Lung (tissue), 16 donors: ENCODE measurements around the gene ATXN1L. TPM values are rescaled to one million over a fixed set of nuclear protein-coding genes. Genes with fewer than 3 reads are reported as not detected.

ENCODE experiments used
- ATAC-seq: fragments of 200-7000 bp; cut with Tn5 transposase; one replicate; pipeline ENCODE4 v1.9.1; 2020; ENCODE audit warnings: moderate number of reproducible peaks; ENCODE audit not compliant: insufficient read depth, low FRiP score
- DNase-seq, 3 donors: peaks; one replicate each; pipeline ENCODE4 v3.0.0-alpha.2; 2013 to 2017
- H3K27ac ChIP-seq, 2 donors: one replicate each; pipeline ENCODE4 v1.5.1; 2013; ENCODE audit warnings: mild to moderate bottlenecking in 2 of 2, moderate library complexity in 2 of 2, control low read depth in 1 of 2, inconsistent platforms in 1 of 2, low read depth in 1 of 2, low read length in 1 of 2
- H3K27me3 ChIP-seq, 3 donors: one replicate each; pipeline ENCODE4 v1.5.1; 2013; ENCODE audit warnings: low read length in 2 of 3; ENCODE audit not compliant: control insufficient read depth in 3 of 3, insufficient read depth in 3 of 3
- H3K36me3 ChIP-seq, 4 donors: one replicate each; pipeline ENCODE4 v1.5.1; 2013; ENCODE audit warnings: low read length in 4 of 4, mild to moderate bottlenecking in 1 of 4, moderate library complexity in 1 of 4; ENCODE audit not compliant: control insufficient read depth in 4 of 4, insufficient read depth in 4 of 4
- H3K4me1 ChIP-seq, 5 donors: one replicate each; pipeline ENCODE4 v1.5.1; 2013; ENCODE audit warnings: low read length in 5 of 5, mild to moderate bottlenecking in 2 of 5, moderate library complexity in 1 of 5; ENCODE audit not compliant: control insufficient read depth in 5 of 5, insufficient read depth in 5 of 5
- H3K4me3 ChIP-seq: one replicate; pipeline ENCODE4 v1.5.1; 2013; ENCODE audit warnings: mild to moderate bottlenecking, control low read depth, moderate library complexity
- H3K9ac ChIP-seq, 2 donors: one replicate each; pipeline ENCODE4 v1.5.1; 2013; ENCODE audit warnings: low read length in 2 of 2, control low read depth in 1 of 2; ENCODE audit not compliant: insufficient read depth in 1 of 2
- H3K9me3 ChIP-seq, 4 donors: one replicate each; pipeline ENCODE4 v1.5.1; 2013; ENCODE audit warnings: low read length in 3 of 4, mild to moderate bottlenecking in 1 of 4, moderate library complexity in 1 of 4; ENCODE audit not compliant: control insufficient read depth in 4 of 4, insufficient read depth in 3 of 4
- WGBS, 2 donors: extraction: QIAGEN DNeasy Blood & Tissue Kit; methylation state at CpG; one replicate each; pipeline ENCODE4 v1.1.7; 2013; 5-methylcytosine and 5-hydroxymethylcytosine counted together
- long read RNA-seq, 5 donors: transcript quantifications; one replicate each; lab custom pipeline, GENCODE V29; 2026
- polyA plus RNA-seq, 2 donors: library from polyadenylated mRNA; stranded (reverse); fragments of 200-250 nt; gene quantifications; one replicate each; pipeline ENCODE4 v1.2.1, GENCODE V29; 2013
- total RNA-seq, 2 donors: library from RNA; depleted of rRNA in 1 of 2; stranded (reverse); fragments of >200 nt in 1 of 2; gene quantifications; one replicate each; pipeline ENCODE4 v1.2.1, GENCODE V29; 2014 to 2021
- TF ChIP-seq, protein P1 (sequence below): IDR thresholded peaks from 2 replicates; pipeline ENCODE4 v1.5.1; 2012; ENCODE audit warnings: mild to moderate bottlenecking; ENCODE audit errors: control extremely low read depth, extremely low read depth
- donor health status: control.
- donor health status: control.
- donor health status: Bipolar disorder and iron deficiency.
- donor health status: healthy.
- donor health status: DM: yes; HTN: yes; CAD: no.

The ATXN1L gene, protein sequence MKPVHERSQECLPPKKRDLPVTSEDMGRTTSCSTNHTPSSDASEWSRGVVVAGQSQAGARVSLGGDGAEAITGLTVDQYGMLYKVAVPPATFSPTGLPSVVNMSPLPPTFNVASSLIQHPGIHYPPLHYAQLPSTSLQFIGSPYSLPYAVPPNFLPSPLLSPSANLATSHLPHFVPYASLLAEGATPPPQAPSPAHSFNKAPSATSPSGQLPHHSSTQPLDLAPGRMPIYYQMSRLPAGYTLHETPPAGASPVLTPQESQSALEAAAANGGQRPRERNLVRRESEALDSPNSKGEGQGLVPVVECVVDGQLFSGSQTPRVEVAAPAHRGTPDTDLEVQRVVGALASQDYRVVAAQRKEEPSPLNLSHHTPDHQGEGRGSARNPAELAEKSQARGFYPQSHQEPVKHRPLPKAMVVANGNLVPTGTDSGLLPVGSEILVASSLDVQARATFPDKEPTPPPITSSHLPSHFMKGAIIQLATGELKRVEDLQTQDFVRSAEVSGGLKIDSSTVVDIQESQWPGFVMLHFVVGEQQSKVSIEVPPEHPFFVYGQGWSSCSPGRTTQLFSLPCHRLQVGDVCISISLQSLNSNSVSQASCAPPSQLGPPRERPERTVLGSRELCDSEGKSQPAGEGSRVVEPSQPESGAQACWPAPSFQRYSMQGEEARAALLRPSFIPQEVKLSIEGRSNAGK
- total RNA-seq (10 to 100 TPM; 25.1 to 25.7 TPM), polyA plus RNA-seq (10 to 100 TPM in 1 of 2 donors, 1 to 10 TPM in 1; 7.3 to 12.0 TPM)
- long read RNA-seq, donor 1, full-length matches to known transcripts, result 14 of 14 reads
- long read RNA-seq, donor 1, partial matches to known transcripts, result 0 of 14 reads
- long read RNA-seq, donor 1, other reads (novel, unspliced or antisense), result 0 of 14 reads
- long read RNA-seq, donor 2, full-length matches to known transcripts, result 4 of 4 reads
- long read RNA-seq, donor 2, partial matches to known transcripts, result 0 of 4 reads
- long read RNA-seq, donor 2, other reads (novel, unspliced or antisense), result 0 of 4 reads
- long read RNA-seq, donor 3, full-length matches to known transcripts, result 3 of 3 reads
- long read RNA-seq, donor 3, partial matches to known transcripts, result 0 of 3 reads
- long read RNA-seq, donor 3, other reads (novel, unspliced or antisense), result 0 of 3 reads
- long read RNA-seq, donor 4, full-length matches to known transcripts, result 6 of 11 reads
- long read RNA-seq, donor 4, partial matches to known transcripts, result 5 of 11 reads
- long read RNA-seq, donor 4, other reads (novel, unspliced or antisense), result 0 of 11 reads
- long read RNA-seq, donor 5, full-length matches to known transcripts, result 15 of 21 reads
- long read RNA-seq, donor 5, partial matches to known transcripts, result 6 of 21 reads
- long read RNA-seq, donor 5, other reads (novel, unspliced or antisense), result 0 of 21 reads

DNA sequence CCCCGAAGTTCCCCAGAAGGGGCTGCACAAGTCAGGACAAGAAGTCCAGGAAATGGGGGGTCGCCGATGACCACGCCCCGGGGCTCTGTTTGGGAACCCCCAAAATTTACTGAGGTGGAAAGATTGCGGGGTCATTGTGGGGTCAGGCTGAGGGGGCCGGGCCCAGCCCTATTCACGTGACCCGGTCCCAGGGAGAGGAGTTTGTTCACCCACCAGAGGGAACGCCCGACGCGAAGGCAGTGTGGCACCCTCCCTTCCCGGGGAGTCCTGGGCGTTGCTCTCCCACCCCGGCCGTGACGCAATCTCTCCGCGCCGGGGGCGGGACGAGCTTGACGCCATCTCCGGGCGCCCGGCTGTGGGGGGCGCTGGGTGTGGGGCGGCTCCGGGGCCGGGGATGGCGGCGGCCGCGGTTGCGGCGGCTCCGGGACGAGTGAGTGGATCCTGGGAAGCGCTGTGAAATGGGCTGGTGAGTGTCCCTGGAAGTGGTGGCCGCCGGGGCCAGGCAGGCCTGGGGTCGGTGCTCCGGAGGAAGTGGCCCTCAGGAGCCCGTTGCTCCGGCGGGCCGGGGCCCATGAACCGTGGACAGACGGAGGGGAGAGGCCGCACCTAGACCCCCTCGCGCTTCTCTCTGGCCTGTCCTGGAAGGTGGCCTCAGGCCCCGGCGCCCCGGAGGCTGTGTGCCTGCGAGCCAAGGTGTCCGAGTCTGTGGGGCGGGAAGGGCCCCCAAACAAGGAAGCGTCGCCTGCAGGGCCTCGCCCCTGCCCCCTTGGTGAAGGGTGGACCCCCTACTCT is at the start of gene ATXN1L:
Gene ATXN1L, plus strand, starts transcription at position 338 of the 792 bp plus-strand sequence. CDS start 3,765 bp downstream, outside the sequence.
- DNase-seq, result peak; percentile 93 to 94 (median 94)
- peak; percentile 99 for ATAC-seq
- H3K27me3 ChIP-seq, result no peaks in the 10 kb centered on the region
- WGBS, 2 donors, result 0 to 1% methylated on average over 55 to 62 of the region's 62 CpGs
- peaks cover 0 to 9% (median 6%) of the 10 kb centered on the region in 5 donors for H3K4me1 ChIP-seq
- H3K9ac ChIP-seq, result peak within 1 kb of the TSS; percentile 92 to 97
- H3K4me3 ChIP-seq, result peak within 1 kb of the TSS; percentile 100
- H3K27ac ChIP-seq, result peak within 1 kb of the TSS; percentile 65 to 95
- TF ChIP-seq, protein P1, sequence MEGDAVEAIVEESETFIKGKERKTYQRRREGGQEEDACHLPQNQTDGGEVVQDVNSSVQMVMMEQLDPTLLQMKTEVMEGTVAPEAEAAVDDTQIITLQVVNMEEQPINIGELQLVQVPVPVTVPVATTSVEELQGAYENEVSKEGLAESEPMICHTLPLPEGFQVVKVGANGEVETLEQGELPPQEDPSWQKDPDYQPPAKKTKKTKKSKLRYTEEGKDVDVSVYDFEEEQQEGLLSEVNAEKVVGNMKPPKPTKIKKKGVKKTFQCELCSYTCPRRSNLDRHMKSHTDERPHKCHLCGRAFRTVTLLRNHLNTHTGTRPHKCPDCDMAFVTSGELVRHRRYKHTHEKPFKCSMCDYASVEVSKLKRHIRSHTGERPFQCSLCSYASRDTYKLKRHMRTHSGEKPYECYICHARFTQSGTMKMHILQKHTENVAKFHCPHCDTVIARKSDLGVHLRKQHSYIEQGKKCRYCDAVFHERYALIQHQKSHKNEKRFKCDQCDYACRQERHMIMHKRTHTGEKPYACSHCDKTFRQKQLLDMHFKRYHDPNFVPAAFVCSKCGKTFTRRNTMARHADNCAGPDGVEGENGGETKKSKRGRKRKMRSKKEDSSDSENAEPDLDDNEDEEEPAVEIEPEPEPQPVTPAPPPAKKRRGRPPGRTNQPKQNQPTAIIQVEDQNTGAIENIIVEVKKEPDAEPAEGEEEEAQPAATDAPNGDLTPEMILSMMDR, result no peak
- peaks cover 9 to 22% (median 15%) of the 10 kb centered on the region in 4 donors for H3K36me3 ChIP-seq
- no peaks in the 10 kb centered on the region for H3K9me3 ChIP-seq

GRCh38 chr16:71796501-71797097 is 49.2 kb upstream of the ATXN1L start:
- WGBS, 2 donors, result 90 to 92% methylated on average over 2 of the region's 2 CpGs
- H3K9me3 ChIP-seq, result no peaks in the 10 kb centered on the region
- TF ChIP-seq, protein P1, result no peak
- H3K4me1 ChIP-seq, result peaks cover 0 to 5% (median 0%) of the 10 kb centered on the region in 5 donors
- H3K27me3 ChIP-seq, result no peaks in the 10 kb centered on the region
- no peak overlapping the region for H3K4me3 ChIP-seq
- no peak overlapping the region for H3K9ac ChIP-seq
- ATAC-seq (no peak), DNase-seq (no peak)
- no peak overlapping the region for H3K27ac ChIP-seq
- peaks cover 0 to 8% (median 5%) of the 10 kb centered on the region in 4 donors for H3K36me3 ChIP-seq

DNA sequence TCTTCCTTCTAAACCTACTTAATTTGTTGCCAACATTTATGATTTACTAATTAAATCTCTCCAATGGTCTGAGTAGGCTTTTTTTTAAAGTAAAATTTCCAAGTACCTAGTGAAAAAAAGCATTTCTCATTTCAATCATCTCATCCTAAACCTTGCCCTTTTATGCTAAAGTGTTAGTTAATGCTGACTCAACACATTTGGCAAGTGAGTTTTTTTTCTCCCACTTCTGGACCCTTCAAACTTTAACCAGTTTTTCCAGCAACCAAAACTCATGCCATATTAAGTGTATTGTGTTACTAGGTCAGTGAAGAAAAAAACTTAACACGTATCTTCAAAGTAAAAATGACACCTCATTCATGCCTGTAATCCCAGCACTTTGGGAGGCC is 42.5 kb upstream of the ATXN1L start:
- whole genome bisulfite sequencing, 2 donors, result 56 to 91% methylated on average over 1 of the region's 1 CpG
- Histone ChIP-seq H3K4me1 (peaks cover 0 to 16% (median 4%) of the 10 kb centered on the region in 5 donors), H3K9me3 (no peaks in the 10 kb centered on the region), H3K4me3 (no peak overlapping the region), H3K9ac (no peak overlapping the region), H3K27ac (no peak overlapping the region), H3K27me3 (no peaks in the 10 kb centered on the region), H3K36me3 (peaks cover 3 to 8% (median 5%) of the 10 kb centered on the region in 4 donors)
- TF ChIP-seq, protein P1, result no peak
- ATAC-seq (no peak), DNase-seq (no peak)
